Ovary (tissue), 9 donors: ENCODE results near the gene MAP1LC3B. TPM values are rescaled to one million over a fixed set of nuclear protein-coding genes. Genes with fewer than 3 reads are reported as not detected.

ENCODE experiments used
- DNase-seq, 5 donors: peaks; one replicate each; pipeline ENCODE4 v3.0.0-alpha.2; 2019 to 2020
- H3K27ac ChIP-seq, 2 donors: fragments of 200-600 bp; one replicate each; pipeline versions ENCODE4 v1.5.1 to v1.8.0; 2019 to 2022
- H3K27me3 ChIP-seq: fragments of 200-600 bp; one replicate; pipeline ENCODE4 v1.8.0; 2022
- H3K36me3 ChIP-seq: fragments of 200-600 bp; sonication (generic); one replicate; pipeline ENCODE4 v1.5.1; 2019
- H3K4me1 ChIP-seq: one replicate; pipeline ENCODE4 v1.8.1; 2013; ENCODE audit warnings: mild to moderate bottlenecking, moderate library complexity; ENCODE audit not compliant: insufficient read depth
- H3K4me3 ChIP-seq: fragments of 200-600 bp; sonication (generic); one replicate; pipeline ENCODE4 v1.5.1; 2017
- H3K9me3 ChIP-seq, 2 donors: fragments of 200-600 bp in 1 of 2; sonication (generic) in 1 of 2; one replicate each; pipeline versions ENCODE4 v1.5.1 to v1.8.1; 2013 to 2019; ENCODE audit warnings: mild to moderate bottlenecking in 1 of 2, moderate library complexity in 1 of 2
- CTCF ChIP-seq, 3 donors: fragments of 450-650 bp in 2 of 3; fragments of 200-600 bp in 1 of 3; IDR thresholded peaks; one replicate each; pipeline versions ENCODE4 v1.5.1 to v1.8.0; 2016 to 2022; ENCODE audit warnings: antibody characterized with exemption in 3 of 3, mild to moderate bottlenecking in 1 of 3
- EP300 ChIP-seq: sonication (generic); formaldehyde crosslinking; IDR thresholded peaks from one replicate; pipeline ENCODE4 v1.6.1; 2017; ENCODE audit warnings: antibody characterized with exemption
- POLR2A ChIP-seq: fragments of 450-650 bp; IDR thresholded peaks from one replicate; pipeline ENCODE4 v1.6.1; 2017; ENCODE audit warnings: antibody characterized with exemption, mild to moderate bottlenecking, moderate library complexity
- WGBS, 3 donors: extraction: QIAGEN DNeasy Blood & Tissue Kit in 1 of 3; methylation state at CpG; one replicate each; pipeline versions ENCODE4 v1.1.5 to v1.1.7; 2013 to 2017; 5-methylcytosine and 5-hydroxymethylcytosine counted together
- intact Hi-C, 4 donors: fragments of 100-400 bp; cut with DNase I; formaldehyde crosslinking; loops; one replicate each; pipeline versions ENCODE4 v1.11.0 to v1.15.1; 2022 to 2023
- polyA plus RNA-seq, 2 donors: library from polyadenylated mRNA; stranded (reverse); fragments of 200-250 nt in 1 of 2; fragments of 350-450 nt in 1 of 2; fragmentation: Illumina TruSeq in 1 of 2; extraction: RNeasy Lipid Tissue Mini Kit (QIAGEN cat#74804) in 1 of 2; gene quantifications; one replicate each; pipeline ENCODE4 v1.2.3, GENCODE V29; 2013 to 2014
- total RNA-seq, 7 donors: library from RNA; depleted of rRNA in 2 of 7; stranded (reverse); fragments of >200 nt in 2 of 7; fragmentation: NEBNext Ultra II Directional in 3 of 7; extraction: Animal tissue kit (Norgen Biotek cat#: 25700) in 3 of 7; gene quantifications; one replicate each; pipeline versions ENCODE4 v1.1.0 to v1.2.4, GENCODE V29; 2016 to 2023
- donor health status: DM: no; HTN: no; CAD: no; lungs with moderate emphysema.
- donor health status: DM: no; HTN: no; CAD: no.
- donor health status: Bipolar disorder and iron deficiency.
- donor health status: DM: yes; HTN: yes; CAD: no.
- donor health status: DM: no; HTN: no; CAD: no.
- donor health status: DM: yes; HTN: yes; CAD: no.

The MAP1LC3B gene
- total and polyA plus RNA-seq, 9 donors = 32.9 to 110 (median 44.6) TPM

- H3K4me3 ChIP-seq = no peak overlapping the region
- intact Hi-C loops = no loop called here
- TF ChIP-seq CTCF (IDR thresholded peaks at IDR 0.05) (no peak), POLR2A (no peak), EP300 (no peak)
- H3K27me3 ChIP-seq = no peaks in the 10 kb centered on the region
- 66 to 74% (median 71%) methylated on average over 9 of the region's 9 CpGs for WGBS, 3 donors
- H3K27ac ChIP-seq = no peak overlapping the region
- H3K36me3 ChIP-seq = no peaks in the 10 kb centered on the region
- no peak for DNase-seq
- H3K9me3 ChIP-seq = no peaks in the 10 kb centered on the region
- H3K4me1 ChIP-seq = no peaks in the 10 kb centered on the region
Measured at GRCh38 chr16:87351320-87351698, 40.8 kb upstream of the MAP1LC3B start.

- H3K27me3 ChIP-seq = no peaks in the 10 kb centered on the region
- TF ChIP-seq EP300 (no peak), CTCF (IDR thresholded peaks at IDR 0.05) (no peak), POLR2A (no peak)
- no peaks in the 10 kb centered on the region for H3K9me3 ChIP-seq
- no peaks in the 10 kb centered on the region for H3K4me1 ChIP-seq
- intact Hi-C loops = no loop called here
- H3K36me3 ChIP-seq = no peaks in the 10 kb centered on the region
- no peak for DNase-seq
- no peak overlapping the region for H3K27ac ChIP-seq
- no peak overlapping the region for H3K4me3 ChIP-seq
- 88 to 93% (median 91%) methylated on average over 15 of the region's 15 CpGs for WGBS, 3 donors
Measured at GRCh38 chr16:87352818-87353217, 39.3 kb upstream of the MAP1LC3B start.

- intact Hi-C loops = no loop called here
- TF ChIP-seq CTCF (IDR thresholded peaks at IDR 0.05) = no peak
- no peak for TF ChIP-seq EP300
- TF ChIP-seq POLR2A = no peak
Measured at GRCh38 chr16:87353613-87354012, 38.5 kb upstream of the MAP1LC3B start.

GRCh38 chr16:87356491-87356853 is 35.7 kb upstream of the MAP1LC3B start:
- H3K36me3 ChIP-seq = no peaks in the 10 kb centered on the region
- no peaks in the 10 kb centered on the region for H3K9me3 ChIP-seq
- TF ChIP-seq EP300 = no peak
- no peak for TF ChIP-seq POLR2A
- no peak for TF ChIP-seq CTCF (IDR thresholded peaks at IDR 0.05)
- WGBS, 3 donors = 92 to 95% (median 93%) methylated on average over 8 of the region's 8 CpGs
- H3K27me3 ChIP-seq = no peaks in the 10 kb centered on the region
- no peak for DNase-seq
- no peaks in the 10 kb centered on the region for H3K4me1 ChIP-seq
- no peak overlapping the region for H3K4me3 ChIP-seq
- no peak overlapping the region for H3K27ac ChIP-seq
- intact Hi-C loops = no loop called here

More at GRCh38 chr16:87353613-87354012, 38.5 kb upstream of the MAP1LC3B start:
- H3K4me3 ChIP-seq = no peak overlapping the region
- WGBS, 3 donors = 90 to 93% (median 91%) methylated on average over 17 of the region's 17 CpGs
- H3K9me3 ChIP-seq = no peaks in the 10 kb centered on the region
- H3K4me1 ChIP-seq = no peaks in the 10 kb centered on the region
- no peak overlapping the region for H3K27ac ChIP-seq
- DNase-seq = no peak
- H3K36me3 ChIP-seq = no peaks in the 10 kb centered on the region
- no peaks in the 10 kb centered on the region for H3K27me3 ChIP-seq

GRCh38 chr16:87358250-87358649 is 33.9 kb upstream of the MAP1LC3B start:
- 89 to 92% (median 91%) methylated on average over 17 of the region's 17 CpGs for WGBS, 3 donors
- Histone ChIP-seq H3K27ac (no peak overlapping the region), H3K27me3 (no peaks in the 10 kb centered on the region), H3K36me3 (no peaks in the 10 kb centered on the region), H3K4me3 (no peak overlapping the region), H3K9me3 (no peaks in the 10 kb centered on the region), H3K4me1 (no peaks in the 10 kb centered on the region)
- no peak for TF ChIP-seq POLR2A
- no peak for TF ChIP-seq CTCF (IDR thresholded peaks at IDR 0.05)
- TF ChIP-seq EP300 = no peak
- intact Hi-C loops = no loop called here
- DNase-seq = no peak
